OCI-LY7 (cell line): ENCODE data around the gene SMPD4.
"Not testable (repeated sequence)": the region's sequence is repeated elsewhere in the genome, so short reads cannot be mapped to it uniquely, and the experiment has no call there.

Experiments
- CTCF ChIP-seq: fragments of 200-600 bp; sonication (generic); conservative IDR thresholded peaks from 2 replicates; pipeline ENCODE4 v1.5.1; 2014; ENCODE audit warnings: mild to moderate bottlenecking, antibody characterized with exemption, low read length, moderate library complexity, mixed read lengths
- EZH2phosphoT487 ChIP-seq: fragments of 200-600 bp; sonication (generic); IDR thresholded peaks from 2 replicates; pipeline ENCODE4 v1.6.1; 2018; ENCODE audit warnings: low read depth, borderline replicate concordance, mild to moderate bottlenecking, mixed run types, antibody characterized with exemption, low read length, moderate library complexity, mixed read lengths

DNA sequence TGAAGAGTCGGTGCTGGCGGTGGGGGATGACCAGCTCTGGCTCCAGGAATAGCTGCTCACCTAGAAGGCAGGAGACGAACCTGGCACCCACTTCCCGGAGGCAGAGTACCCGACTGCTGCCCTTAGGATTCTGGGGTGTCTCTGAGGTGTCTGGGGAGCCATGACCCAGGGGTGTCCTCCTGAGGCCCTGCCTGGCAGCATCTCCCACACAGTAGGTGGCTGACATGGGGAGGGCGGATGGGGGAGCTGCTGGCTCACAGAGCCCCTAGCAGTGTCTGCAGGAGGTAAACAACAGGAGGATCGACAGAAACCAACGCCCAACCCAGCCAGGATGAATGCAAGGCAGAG lies 27.0 kb downstream of the SMPD4 start:
- not testable (repeated sequence) for TF ChIP-seq CTCF, EZH2phosphoT487
